ENCODE data around the gene MAP3K7CL. TPM values are rescaled to one million over a fixed set of nuclear protein-coding genes. Genes with fewer than 3 reads are reported as not detected.

MAP3K7CL gene
- total RNA-seq, 1 donor, result 119 TPM

DNA sequence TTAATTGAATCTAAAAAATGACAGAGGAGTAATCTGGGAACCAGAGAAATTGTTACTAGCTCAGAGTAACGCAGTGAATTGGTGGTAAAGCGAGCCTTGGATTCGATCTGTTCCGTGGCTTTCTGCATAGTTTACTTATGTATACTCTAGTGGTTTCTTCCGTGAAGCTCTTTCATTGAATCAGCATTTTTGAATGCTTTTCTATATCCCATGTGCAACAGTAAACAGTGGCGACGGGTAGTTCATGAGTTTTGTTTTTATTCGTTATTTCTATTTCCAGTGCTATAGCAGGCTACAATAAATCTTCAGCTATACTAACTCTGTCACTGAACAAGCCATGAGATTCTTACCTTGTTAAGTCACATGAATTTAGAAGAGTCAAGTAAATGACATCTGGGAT is 14.5 kb upstream of the MAP3K7CL start:
- H3K4me3 ChIP-seq (ENCODE audit: low read length), result no peak overlapping the region
- no peaks in the 10 kb centered on the region for H3K4me1 ChIP-seq (ENCODE audit: insufficient read depth, low read length)

DNA sequence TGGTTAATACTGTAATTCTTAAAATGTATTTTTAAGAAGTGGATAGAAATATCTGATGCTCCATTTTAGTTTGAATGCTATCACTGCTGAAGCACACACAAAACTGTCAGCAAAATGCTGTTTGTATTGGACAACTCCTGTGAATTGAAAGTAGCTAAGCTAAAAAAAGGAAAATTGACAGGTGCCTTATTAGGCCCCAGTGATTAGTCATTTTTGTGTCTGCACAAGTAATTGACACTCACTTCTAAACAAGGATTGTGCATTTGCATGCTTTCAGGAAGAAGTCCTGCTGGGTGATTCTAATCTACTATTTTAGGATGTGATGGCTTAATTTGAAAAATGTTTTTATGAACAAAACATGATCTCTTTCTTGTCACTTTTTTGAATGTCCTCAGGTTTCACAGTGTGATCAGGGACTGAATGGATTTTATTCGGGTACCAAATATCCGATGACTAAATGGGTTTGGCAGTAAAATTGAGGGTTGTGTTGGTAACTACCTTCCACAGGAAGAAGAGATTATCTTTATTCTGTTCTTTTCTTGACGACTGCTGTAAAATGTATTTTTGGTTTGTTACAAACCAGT is 13.0 kb upstream of the MAP3K7CL start:
- no peaks in the 10 kb centered on the region for H3K4me1 ChIP-seq (ENCODE audit: insufficient read depth, low read length)
- H3K27me3 ChIP-seq (ENCODE audit: insufficient read depth, low read length), result no peaks in the 10 kb centered on the region
- H3K9me3 ChIP-seq (ENCODE audit: low read depth, low read length), result no peaks in the 10 kb centered on the region
- H3K4me3 ChIP-seq (ENCODE audit: low read length), result no peak overlapping the region

More for the DNA sequence above, 14.5 kb upstream of the MAP3K7CL start:
- Histone ChIP-seq H3K9me3 (ENCODE audit: low read depth, low read length) (no peaks in the 10 kb centered on the region), H3K27me3 (ENCODE audit: insufficient read depth, low read length) (no peaks in the 10 kb centered on the region)

DNA sequence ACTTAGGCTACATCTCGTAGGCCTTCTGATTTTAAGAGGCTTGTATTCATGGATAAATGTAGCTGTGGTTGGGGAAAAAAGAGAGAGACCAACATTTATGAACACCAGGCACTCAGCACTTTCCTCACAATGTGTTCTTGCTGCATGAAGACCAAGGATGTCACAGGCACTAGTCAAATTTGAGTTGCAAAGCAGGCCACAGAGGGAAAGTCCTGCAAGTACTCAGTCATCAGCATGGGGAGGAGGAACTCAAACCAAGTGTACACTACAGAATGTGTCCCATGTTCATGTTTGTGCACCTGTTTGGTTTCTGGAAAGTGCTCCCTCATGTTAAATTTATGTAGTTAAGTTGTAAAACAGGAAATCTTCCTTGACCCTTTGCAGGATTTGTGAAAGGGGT is 8.7 kb upstream of the MAP3K7CL start:
- no peaks in the 10 kb centered on the region for H3K27me3 ChIP-seq (ENCODE audit: insufficient read depth, low read length)
- no peaks in the 10 kb centered on the region for H3K9me3 ChIP-seq (ENCODE audit: low read depth, low read length)
- H3K4me3 ChIP-seq (ENCODE audit: low read length), result no peak overlapping the region
- H3K4me1 ChIP-seq (ENCODE audit: insufficient read depth, low read length), result no peaks in the 10 kb centered on the region

DNA sequence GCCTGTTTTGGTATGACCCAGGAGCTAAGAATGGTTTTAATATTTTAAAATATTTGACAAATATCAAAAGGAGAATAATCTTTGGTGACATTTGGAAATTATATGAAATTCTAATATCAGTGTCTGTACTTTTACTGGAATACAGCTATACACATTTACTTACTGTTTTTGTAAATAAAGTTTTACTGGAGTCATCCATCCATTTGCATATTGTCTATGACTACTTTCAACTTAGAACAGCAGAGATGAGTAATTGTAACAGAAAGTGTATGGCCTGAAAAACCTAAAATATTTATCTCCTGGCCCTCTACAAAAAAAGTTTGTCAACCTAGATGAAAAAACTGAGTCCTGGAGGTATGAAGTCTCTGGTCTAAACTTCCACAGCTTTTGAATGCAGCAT is 5.8 kb upstream of the MAP3K7CL start:
- Histone ChIP-seq H3K4me3 (ENCODE audit: low read length) (no peak overlapping the region), H3K4me1 (ENCODE audit: insufficient read depth, low read length) (no peaks in the 10 kb centered on the region), H3K9me3 (ENCODE audit: low read depth, low read length) (no peaks in the 10 kb centered on the region)

DNA sequence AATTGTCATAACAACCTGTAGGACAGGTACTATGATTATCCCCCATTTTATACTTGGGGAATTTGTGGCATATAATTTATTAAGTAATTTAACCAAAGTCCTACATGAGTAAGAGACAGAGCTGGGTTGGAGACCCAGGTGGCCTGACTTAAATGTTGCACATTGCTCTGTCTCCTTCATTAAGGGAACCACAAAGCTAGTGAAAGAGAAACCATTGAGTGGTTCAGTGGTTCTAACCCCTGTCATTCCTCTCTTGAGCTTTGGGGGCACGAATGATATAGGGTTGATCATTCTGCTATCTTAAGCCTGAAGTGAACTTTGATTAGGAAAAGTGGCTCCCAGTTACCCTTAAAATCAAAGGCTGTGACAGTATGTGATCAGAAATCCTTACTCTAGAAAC is 5.3 kb upstream of the MAP3K7CL start:
- Histone ChIP-seq H3K4me3 (ENCODE audit: low read length) (no peak overlapping the region), H3K4me1 (ENCODE audit: insufficient read depth, low read length) (no peaks in the 10 kb centered on the region), H3K27me3 (ENCODE audit: insufficient read depth, low read length) (no peaks in the 10 kb centered on the region), H3K9me3 (ENCODE audit: low read depth, low read length) (no peaks in the 10 kb centered on the region)

More for the DNA sequence above, 5.8 kb upstream of the MAP3K7CL start:
- H3K27me3 ChIP-seq (ENCODE audit: insufficient read depth, low read length), result no peaks in the 10 kb centered on the region

DNA sequence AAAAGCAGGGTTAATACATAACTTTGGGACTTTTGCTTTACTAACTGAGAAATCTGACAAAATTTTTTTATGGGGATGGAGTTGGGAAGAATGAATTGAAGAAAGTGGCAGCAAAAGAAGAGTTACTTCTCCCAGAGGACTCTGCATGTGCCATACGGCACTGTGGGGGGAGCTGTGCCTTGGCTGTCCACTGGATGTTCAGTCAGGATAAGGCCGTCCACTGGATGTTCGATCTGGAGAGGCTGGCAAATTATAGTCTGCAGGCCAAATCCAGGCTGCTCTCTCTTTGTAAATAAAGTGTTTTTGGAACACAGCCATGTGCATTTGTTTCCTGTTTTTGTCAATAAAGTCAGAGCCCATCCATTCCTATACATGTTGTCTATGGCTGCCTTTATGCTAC is 4.5 kb upstream of the MAP3K7CL start:
- Histone ChIP-seq H3K27me3 (ENCODE audit: insufficient read depth, low read length) (no peaks in the 10 kb centered on the region), H3K4me3 (ENCODE audit: low read length) (no peak overlapping the region), H3K4me1 (ENCODE audit: insufficient read depth, low read length) (no peaks in the 10 kb centered on the region)

DNA sequence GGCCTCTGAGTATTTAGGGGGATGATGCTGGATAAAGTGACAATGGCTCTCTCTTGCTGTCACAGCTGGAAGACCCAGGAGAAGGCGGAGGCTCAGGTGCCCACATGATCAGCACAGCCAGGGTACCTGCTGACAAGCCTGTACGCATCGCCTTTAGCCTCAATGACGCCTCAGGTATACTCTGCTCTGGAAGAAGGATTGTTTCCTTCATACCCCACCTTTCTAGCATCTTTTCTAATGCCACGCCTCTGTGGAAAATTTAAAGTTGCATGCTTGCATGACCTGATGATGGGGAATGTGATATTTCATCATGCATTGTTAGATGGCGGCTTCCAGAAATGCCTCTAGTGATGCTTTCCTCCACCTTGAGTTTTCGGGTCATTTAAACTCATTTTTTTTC is 2.8 kb downstream of the MAP3K7CL start:
- H3K4me1 ChIP-seq (ENCODE audit: insufficient read depth, low read length), result no peaks in the 10 kb centered on the region
- no peaks in the 10 kb centered on the region for H3K27me3 ChIP-seq (ENCODE audit: insufficient read depth, low read length)
- no peak overlapping the region for H3K4me3 ChIP-seq (ENCODE audit: low read length)
- no peaks in the 10 kb centered on the region for H3K9me3 ChIP-seq (ENCODE audit: low read depth, low read length)

More for the DNA sequence above, 4.5 kb upstream of the MAP3K7CL start:
- H3K9me3 ChIP-seq (ENCODE audit: low read depth, low read length), result no peaks in the 10 kb centered on the region

DNA sequence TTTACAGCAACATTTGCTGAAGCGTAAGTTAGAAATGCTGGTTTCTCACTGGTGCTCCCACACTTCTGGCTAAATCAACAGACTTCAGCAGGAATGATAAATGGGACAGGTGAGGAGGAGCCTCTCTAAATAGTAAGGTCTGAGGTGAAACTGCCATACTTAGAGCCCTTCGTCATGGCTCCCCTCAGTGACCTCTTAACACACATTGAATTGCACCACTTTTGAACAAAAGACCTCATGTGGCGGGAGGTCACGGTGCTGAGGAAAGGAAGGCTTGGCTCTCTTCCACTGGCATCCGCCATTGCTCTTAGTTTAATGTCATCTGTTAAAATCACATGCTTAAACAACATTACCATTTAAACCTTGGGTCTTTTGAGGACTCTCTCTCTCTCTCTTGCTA is 3.4 kb downstream of the MAP3K7CL start:
- Histone ChIP-seq H3K4me1 (ENCODE audit: insufficient read depth, low read length) (no peaks in the 10 kb centered on the region), H3K9me3 (ENCODE audit: low read depth, low read length) (no peaks in the 10 kb centered on the region), H3K4me3 (ENCODE audit: low read length) (no peak overlapping the region), H3K27me3 (ENCODE audit: insufficient read depth, low read length) (no peaks in the 10 kb centered on the region)

DNA sequence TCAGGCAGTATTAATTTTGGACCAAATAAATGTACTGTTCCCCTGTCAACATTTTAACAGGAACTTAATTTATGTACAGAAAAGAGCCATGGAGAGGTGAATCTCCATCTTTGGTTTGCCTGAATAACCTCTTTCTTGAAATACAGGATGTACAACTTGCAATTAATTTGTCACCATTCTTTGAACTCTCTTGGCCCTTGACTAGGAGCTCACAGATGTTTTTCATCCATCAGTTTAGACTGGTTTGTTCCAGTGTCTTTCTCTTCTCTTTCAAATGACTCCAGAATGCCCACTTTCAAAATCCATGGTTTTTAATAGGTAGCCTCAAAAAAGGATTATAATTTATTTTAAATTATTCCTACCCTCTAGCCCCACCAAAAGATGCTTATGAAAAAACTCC is 5.0 kb downstream of the MAP3K7CL start:
- H3K9me3 ChIP-seq (ENCODE audit: low read depth, low read length), result no peaks in the 10 kb centered on the region

DNA sequence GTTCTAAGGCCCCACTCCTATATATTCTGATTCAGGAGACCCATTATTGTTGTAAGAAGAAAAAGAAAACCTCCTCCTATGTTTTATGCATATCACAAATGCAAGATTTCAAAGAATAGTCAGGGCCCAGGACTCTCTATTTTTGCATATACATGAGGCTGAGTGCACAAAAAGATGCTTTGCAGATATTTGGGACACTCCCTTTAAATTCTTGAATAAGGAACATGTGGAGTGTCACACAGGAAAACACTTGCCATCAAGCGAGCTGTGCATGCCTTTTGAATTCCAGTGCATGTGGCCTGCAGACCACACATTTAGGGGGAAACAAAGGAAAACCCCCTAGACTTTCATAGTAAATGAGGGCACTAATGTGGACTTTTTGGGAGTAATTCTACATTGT is 5.6 kb downstream of the MAP3K7CL start:
- H3K4me3 ChIP-seq (ENCODE audit: low read length), result no peak overlapping the region
- H3K9me3 ChIP-seq (ENCODE audit: low read depth, low read length), result no peaks in the 10 kb centered on the region
- H3K27me3 ChIP-seq (ENCODE audit: insufficient read depth, low read length), result no peaks in the 10 kb centered on the region
- no peaks in the 10 kb centered on the region for H3K4me1 ChIP-seq (ENCODE audit: insufficient read depth, low read length)

More for the DNA sequence above, 5.0 kb downstream of the MAP3K7CL start:
- no peak overlapping the region for H3K4me3 ChIP-seq (ENCODE audit: low read length)
- H3K4me1 ChIP-seq (ENCODE audit: insufficient read depth, low read length), result no peaks in the 10 kb centered on the region
- H3K27me3 ChIP-seq (ENCODE audit: insufficient read depth, low read length), result no peaks in the 10 kb centered on the region

DNA sequence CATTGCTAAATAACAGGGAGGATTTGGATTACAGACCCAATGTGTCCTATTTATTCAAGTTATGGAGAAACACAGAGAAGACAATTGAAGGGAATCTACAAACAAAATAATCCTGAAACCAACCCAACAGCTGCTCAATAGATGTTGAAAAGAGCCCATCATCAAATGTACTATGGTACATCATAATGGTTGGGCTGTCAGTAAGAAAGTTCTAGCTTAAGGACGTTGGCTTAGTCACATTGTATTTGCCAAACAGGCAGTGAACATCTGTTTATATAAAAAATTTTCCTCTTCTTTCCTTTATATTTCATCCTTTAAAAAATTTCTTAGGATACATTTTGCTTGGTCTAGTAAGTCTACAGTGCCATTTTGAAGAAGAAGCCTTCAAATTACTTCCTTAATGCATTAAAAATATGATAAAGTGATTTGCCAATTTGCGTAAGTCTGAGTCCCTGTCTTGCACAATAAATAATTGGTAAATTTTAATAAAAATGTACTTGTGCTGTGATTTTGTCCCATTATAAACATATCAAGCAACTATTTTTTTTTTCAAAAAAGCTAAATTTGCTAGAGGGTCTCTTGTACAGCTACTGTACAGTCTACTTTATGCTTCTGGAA is 14.4 kb downstream of the MAP3K7CL start:
- Histone ChIP-seq H3K4me1 (ENCODE audit: insufficient read depth, low read length) (peaks cover 20% of the 10 kb centered on the region), H3K27me3 (ENCODE audit: insufficient read depth, low read length) (no peaks in the 10 kb centered on the region), H3K9me3 (ENCODE audit: low read depth, low read length) (no peaks in the 10 kb centered on the region), H3K4me3 (ENCODE audit: low read length) (no peak overlapping the region)

DNA sequence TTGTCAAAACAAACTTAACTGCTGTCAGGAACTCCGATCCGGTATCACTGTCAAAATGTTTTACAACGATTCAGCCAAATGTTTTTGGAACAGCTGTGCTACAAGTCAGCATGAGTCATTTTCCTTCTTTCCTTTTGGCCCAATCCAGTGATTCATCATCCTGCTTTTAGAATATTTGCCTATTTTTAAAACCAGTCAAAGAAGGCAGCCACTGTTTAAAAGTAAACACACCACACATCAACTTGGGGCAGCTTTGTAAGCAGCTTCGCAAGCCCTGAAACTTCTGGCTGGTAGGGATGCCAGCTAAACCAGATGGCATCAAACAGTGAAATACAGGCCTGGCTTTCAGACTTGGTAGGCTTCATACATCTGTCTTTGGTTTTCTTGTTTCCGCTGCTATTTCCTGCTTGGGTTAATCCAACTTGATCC is 14.9 kb downstream of the MAP3K7CL start:
- H3K4me3 ChIP-seq (ENCODE audit: low read length), result no peak overlapping the region
- no peaks in the 10 kb centered on the region for H3K27me3 ChIP-seq (ENCODE audit: insufficient read depth, low read length)
- peaks cover 20% of the 10 kb centered on the region for H3K4me1 ChIP-seq (ENCODE audit: insufficient read depth, low read length)

DNA sequence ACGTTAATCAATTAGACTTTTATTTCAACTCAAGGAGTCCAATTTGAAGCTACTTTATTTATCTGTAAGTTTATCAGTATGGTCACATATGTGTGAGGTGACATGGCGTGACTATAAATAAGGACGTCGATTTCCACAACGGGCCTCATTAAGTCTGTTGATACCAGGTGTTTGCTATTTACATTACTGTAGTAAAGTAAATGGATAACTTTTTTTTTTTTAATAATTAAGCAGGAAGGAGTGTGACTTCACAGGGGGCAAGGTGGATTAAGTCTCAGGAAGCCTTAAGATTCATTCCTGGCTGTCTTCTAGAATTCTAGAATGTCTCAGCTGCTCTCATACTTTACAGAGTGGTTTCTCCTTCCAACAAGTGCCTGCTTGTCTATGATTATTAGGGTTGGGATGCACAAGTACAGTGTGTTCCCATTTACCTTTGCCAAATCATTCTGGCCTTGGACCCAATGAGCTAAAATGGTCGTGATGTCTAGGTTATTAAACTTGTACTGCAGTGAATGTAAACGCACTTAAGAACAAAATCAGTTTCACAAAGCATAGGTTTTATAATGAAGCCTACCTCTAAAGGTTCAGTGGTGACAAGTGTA is 15.5 kb downstream of the MAP3K7CL start:
- Histone ChIP-seq H3K4me3 (ENCODE audit: low read length) (no peak overlapping the region), H3K27me3 (ENCODE audit: insufficient read depth, low read length) (no peaks in the 10 kb centered on the region), H3K4me1 (ENCODE audit: insufficient read depth, low read length) (peaks cover 20% of the 10 kb centered on the region), H3K9me3 (ENCODE audit: low read depth, low read length) (no peaks in the 10 kb centered on the region)

More for the DNA sequence above, 14.9 kb downstream of the MAP3K7CL start:
- H3K9me3 ChIP-seq (ENCODE audit: low read depth, low read length), result no peaks in the 10 kb centered on the region

DNA sequence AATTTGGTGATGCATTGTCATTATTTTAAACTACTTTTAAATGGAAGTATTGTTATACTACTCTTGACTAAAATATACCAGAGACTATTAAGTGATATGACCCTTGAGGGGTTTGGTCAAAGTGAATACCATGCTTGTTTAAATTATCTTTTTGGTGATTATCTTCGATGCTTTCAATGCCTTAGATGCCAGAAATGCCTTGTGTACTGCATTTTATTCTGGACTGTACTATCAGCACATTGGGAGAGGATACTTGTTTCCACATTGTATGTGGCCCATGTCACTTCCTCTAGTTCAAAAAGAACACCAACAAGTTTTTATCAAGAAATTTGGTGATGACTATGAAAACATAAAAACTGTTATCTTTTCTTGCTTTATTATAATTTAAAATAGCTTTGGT is 16.3 kb downstream of the MAP3K7CL start:
- peaks cover 20% of the 10 kb centered on the region for H3K4me1 ChIP-seq (ENCODE audit: insufficient read depth, low read length)
- H3K4me3 ChIP-seq (ENCODE audit: low read length), result no peak overlapping the region
- no peaks in the 10 kb centered on the region for H3K9me3 ChIP-seq (ENCODE audit: low read depth, low read length)
- no peaks in the 10 kb centered on the region for H3K27me3 ChIP-seq (ENCODE audit: insufficient read depth, low read length)

DNA sequence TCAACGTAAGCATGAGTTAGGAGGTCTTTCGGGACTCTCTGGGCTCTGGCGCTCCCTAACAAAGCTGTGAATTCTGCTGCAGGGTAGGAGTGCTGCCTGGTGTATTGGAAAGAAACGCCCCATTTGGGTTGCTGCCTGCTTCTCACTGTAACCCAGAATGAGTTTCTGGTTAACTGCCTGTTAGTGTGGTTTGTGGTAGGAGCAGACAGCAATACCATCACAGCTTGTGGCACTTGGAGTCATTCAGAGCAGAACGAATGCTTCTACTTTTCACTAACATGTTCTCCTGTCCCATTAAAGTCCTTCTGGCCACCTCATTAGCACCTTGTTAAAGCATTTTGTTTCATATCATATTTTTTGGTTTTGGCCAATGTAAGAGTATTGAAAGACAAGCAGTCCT is 18.1 kb downstream of the MAP3K7CL start:
- Histone ChIP-seq H3K4me3 (ENCODE audit: low read length) (no peak overlapping the region), H3K4me1 (ENCODE audit: insufficient read depth, low read length) (peaks cover 16% of the 10 kb centered on the region), H3K9me3 (ENCODE audit: low read depth, low read length) (no peaks in the 10 kb centered on the region), H3K27me3 (ENCODE audit: insufficient read depth, low read length) (no peaks in the 10 kb centered on the region)
